Measurements from ENCODE around the gene SPINK1. TPM values are rescaled to one million over a fixed set of nuclear protein-coding genes. Genes with fewer than 3 reads are reported as not detected.
"Not testable (repeated sequence)": the region's sequence is repeated elsewhere in the genome, so short reads cannot be mapped to it uniquely, and the experiment has no call there.

The SPINK1 gene
- total RNA-seq = not detected

- Mint-ChIP-seq H3K4me3 (no peak within 1 kb of the TSS), H3K9me3 (no peaks in the 10 kb centered on the region), H3K4me1 (no peaks in the 10 kb centered on the region), H3K27ac (no peak within 1 kb of the TSS), H3K36me3 (no peaks in the 10 kb centered on the region), H3K27me3 (peaks cover 9% of the 10 kb centered on the region)
- DNase-seq (no peak), ATAC-seq (ENCODE audit: low read depth) (no peak)
- POLR2A ChIA-PET = no interaction called here
These were observed at the start of gene SPINK1 for GRCh38 chr5:147831465-147831864. TSS of gene SPINK1 (minus strand) at chr5:147831671. CDS start at chr5:147831577, 94 bp downstream.

GRCh38 chr5:147880487-147880886 is 49.0 kb upstream of the SPINK1 start:
- H3K4me3 Mint-ChIP-seq = no peak overlapping the region
- ATAC-seq (ENCODE audit: low read depth) = no peak

GRCh38 chr5:147879784-147880183 is 48.3 kb upstream of the SPINK1 start:
- Mint-ChIP-seq H3K4me1 (no peaks in the 10 kb centered on the region), H3K27ac (no peak overlapping the region), H3K36me3 (no peaks in the 10 kb centered on the region), H3K9me3 (no peaks in the 10 kb centered on the region), H3K4me3 (no peak overlapping the region), H3K27me3 (peaks cover 2% of the 10 kb centered on the region)
- DNase-seq (no peak), ATAC-seq (ENCODE audit: low read depth) (no peak)
- POLR2A ChIA-PET = no interaction called here

More at GRCh38 chr5:147880487-147880886, 49.0 kb upstream of the SPINK1 start:
- POLR2A ChIA-PET = no interaction called here
- Mint-ChIP-seq H3K9me3 (no peaks in the 10 kb centered on the region), H3K27ac (no peak overlapping the region), H3K27me3 (peaks cover 2% of the 10 kb centered on the region), H3K4me1 (no peaks in the 10 kb centered on the region), H3K36me3 (no peaks in the 10 kb centered on the region)
- DNase-seq = no peak

GRCh38 chr5:147878066-147878759 is 46.7 kb upstream of the SPINK1 start, which contains the start of gene SCGB3A2:
TSS of gene SCGB3A2 (plus strand) at chr5:147878711. CDS start at chr5:147878804, 93 bp downstream.
- Mint-ChIP-seq H3K4me1 (no peaks in the 10 kb centered on the region), H3K27me3 (no peaks in the 10 kb centered on the region), H3K4me3 (no peak within 1 kb of the TSS), H3K9me3 (no peaks in the 10 kb centered on the region), H3K27ac (no peak within 1 kb of the TSS), H3K36me3 (no peaks in the 10 kb centered on the region)
- no peak for DNase-seq
- POLR2A ChIA-PET = no interaction called here
- ATAC-seq (ENCODE audit: low read depth) = no peak

GRCh38 chr5:147876626-147877025 is 45.2 kb upstream of the SPINK1 start:
- ATAC-seq (ENCODE audit: low read depth) (no peak), DNase-seq (no peak)
- POLR2A ChIA-PET = no interaction called here
- H3K4me3 Mint-ChIP-seq = no peak overlapping the region
- no peaks in the 10 kb centered on the region for H3K27me3 Mint-ChIP-seq
- no peaks in the 10 kb centered on the region for H3K36me3 Mint-ChIP-seq
- no peaks in the 10 kb centered on the region for H3K9me3 Mint-ChIP-seq
- H3K4me1 Mint-ChIP-seq = no peaks in the 10 kb centered on the region
- no peak overlapping the region for H3K27ac Mint-ChIP-seq

- no peak for DNase-seq
These were observed 44.7 kb upstream of the SPINK1 start for GRCh38 chr5:147876141-147876540.

GRCh38 chr5:147874910-147875367 is 43.5 kb upstream of the SPINK1 start:
- no peak for ATAC-seq (ENCODE audit: low read depth)
- H3K9me3 Mint-ChIP-seq = no peaks in the 10 kb centered on the region
- POLR2A ChIA-PET = no interaction called here
- no peak overlapping the region for H3K27ac Mint-ChIP-seq
- no peaks in the 10 kb centered on the region for H3K27me3 Mint-ChIP-seq
- H3K36me3 Mint-ChIP-seq = no peaks in the 10 kb centered on the region
- no peak overlapping the region for H3K4me3 Mint-ChIP-seq
- no peak for DNase-seq
- H3K4me1 Mint-ChIP-seq = no peaks in the 10 kb centered on the region

More at GRCh38 chr5:147876141-147876540, 44.7 kb upstream of the SPINK1 start:
- Mint-ChIP-seq H3K4me1 (no peaks in the 10 kb centered on the region), H3K27ac (no peak overlapping the region), H3K9me3 (no peaks in the 10 kb centered on the region), H3K36me3 (no peaks in the 10 kb centered on the region), H3K4me3 (no peak overlapping the region), H3K27me3 (no peaks in the 10 kb centered on the region)
- POLR2A ChIA-PET = no interaction called here
- no peak for ATAC-seq (ENCODE audit: low read depth)

- POLR2A ChIA-PET; H3K27me3 Mint-ChIP-seq; ATAC-seq (ENCODE audit: low read depth); H3K9me3 Mint-ChIP-seq; DNase-seq; H3K36me3 Mint-ChIP-seq; H3K4me1 Mint-ChIP-seq; H3K27ac Mint-ChIP-seq; H3K4me3 Mint-ChIP-seq: not testable (repeated sequence)
These were observed 42.8 kb upstream of the SPINK1 start for GRCh38 chr5:147874118-147874875.

- H3K4me1 Mint-ChIP-seq; ATAC-seq (ENCODE audit: low read depth); DNase-seq; H3K27ac Mint-ChIP-seq; H3K9me3 Mint-ChIP-seq; H3K4me3 Mint-ChIP-seq; H3K36me3 Mint-ChIP-seq; POLR2A ChIA-PET; H3K27me3 Mint-ChIP-seq: not testable (repeated sequence)
These were observed 41.4 kb upstream of the SPINK1 start for GRCh38 chr5:147872744-147873435.

GRCh38 chr5:147871980-147872549 is 40.6 kb upstream of the SPINK1 start:
- H3K36me3 Mint-ChIP-seq; H3K27ac Mint-ChIP-seq; DNase-seq; POLR2A ChIA-PET; H3K4me3 Mint-ChIP-seq; H3K9me3 Mint-ChIP-seq; H3K27me3 Mint-ChIP-seq; H3K4me1 Mint-ChIP-seq; ATAC-seq (ENCODE audit: low read depth): not testable (repeated sequence)

- not testable (repeated sequence) for H3K27me3 Mint-ChIP-seq; ATAC-seq (ENCODE audit: low read depth)
These were observed 38.4 kb upstream of the SPINK1 start for GRCh38 chr5:147869892-147870291.

GRCh38 chr5:147869112-147869511 is 37.6 kb upstream of the SPINK1 start:
- H3K4me1 Mint-ChIP-seq = no peaks in the 10 kb centered on the region
- H3K9me3 Mint-ChIP-seq = no peaks in the 10 kb centered on the region
- no peak overlapping the region for H3K27ac Mint-ChIP-seq
- POLR2A ChIA-PET = no interaction called here
- no peaks in the 10 kb centered on the region for H3K27me3 Mint-ChIP-seq
- no peak for ATAC-seq (ENCODE audit: low read depth)
- no peak for DNase-seq
- no peaks in the 10 kb centered on the region for H3K36me3 Mint-ChIP-seq
- no peak overlapping the region for H3K4me3 Mint-ChIP-seq

More at GRCh38 chr5:147869892-147870291, 38.4 kb upstream of the SPINK1 start:
- POLR2A ChIA-PET, DNase-seq, H3K9me3 Mint-ChIP-seq, H3K4me3 Mint-ChIP-seq, H3K36me3 Mint-ChIP-seq, H3K27ac Mint-ChIP-seq, H3K4me1 Mint-ChIP-seq: not testable (repeated sequence)

GRCh38 chr5:147863454-147864158 is 32.1 kb upstream of the SPINK1 start:
- no peaks in the 10 kb centered on the region for H3K27me3 Mint-ChIP-seq
- no peak overlapping the region for H3K27ac Mint-ChIP-seq
- no peaks in the 10 kb centered on the region for H3K9me3 Mint-ChIP-seq
- POLR2A ChIA-PET = no interaction called here
- ATAC-seq (ENCODE audit: low read depth) (no peak), DNase-seq (no peak)
- no peak overlapping the region for H3K4me3 Mint-ChIP-seq
- H3K4me1 Mint-ChIP-seq = no peaks in the 10 kb centered on the region
- no peaks in the 10 kb centered on the region for H3K36me3 Mint-ChIP-seq
